HG02885 (cell line): ENCODE measurements around the gene VSIG10.
A peak's percentile ranks its signal among the peaks of the same experiment; 100 is the strongest.

ENCODE experiments used
- ATAC-seq: cut with Tn5 transposase; IDR thresholded peaks from one replicate; pipeline ENCODE4 v1.9.1; 2021; ENCODE audit warnings: mild to moderate bottlenecking; ENCODE audit not compliant: unreplicated experiment, poor library complexity

VSIG10 gene

GRCh38 chr12:118061011-118061872 lies 42.6 kb downstream of the VSIG10 start, which contains the start of gene WSB2:
TSS of gene WSB2 (minus strand) at chr12:118061179. CDS start at chr12:118061048, 131 bp downstream.
- ATAC-seq = peak; percentile 56

- peak; percentile 36 for ATAC-seq
These were observed 43.4 kb downstream of the VSIG10 start for GRCh38 chr12:118060301-118061010.

DNA sequence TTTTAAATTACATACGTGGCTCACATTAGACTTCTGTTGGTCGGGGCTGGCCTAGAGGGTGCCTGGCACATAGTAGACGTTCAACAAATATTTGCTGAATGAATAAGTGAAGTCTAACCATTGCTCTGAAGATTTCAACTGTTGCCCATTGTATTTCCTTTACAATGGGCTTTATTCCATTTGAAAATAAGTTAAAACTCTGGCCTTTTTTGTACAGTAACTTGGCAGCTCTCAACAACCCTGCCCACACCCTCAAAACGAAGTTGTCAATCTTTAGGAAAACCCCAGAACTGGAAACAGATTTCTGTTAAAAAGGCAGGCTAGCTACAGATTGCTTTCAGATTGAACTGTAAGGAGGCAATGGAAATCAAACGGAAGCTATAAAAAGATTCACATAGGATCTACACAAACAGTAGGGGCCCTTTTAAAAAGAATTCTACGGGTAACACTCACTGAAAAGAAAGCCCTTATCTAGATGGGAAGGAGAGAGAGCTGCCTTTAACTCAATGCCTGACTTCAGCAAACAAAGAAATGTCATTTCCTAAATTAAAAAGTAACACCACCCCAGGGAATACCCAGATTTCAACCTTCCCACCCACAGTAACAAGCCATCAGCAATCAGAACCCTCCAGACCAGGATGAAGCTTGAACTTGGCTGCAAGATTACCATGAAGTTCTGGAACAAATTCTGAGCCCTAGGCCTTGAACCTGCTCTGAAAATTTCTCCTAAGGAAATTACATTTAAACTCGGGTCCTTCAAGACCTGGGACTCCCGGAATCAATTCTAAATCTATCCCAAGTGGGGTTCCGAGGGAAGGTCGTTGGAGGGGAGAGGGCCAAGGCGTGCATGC lies 44.2 kb downstream of the VSIG10 start:
- no peak for ATAC-seq

- ATAC-seq = no peak
These were observed 44.9 kb downstream of the VSIG10 start for GRCh38 chr12:118058881-118059280.

- no peak for ATAC-seq
These were observed 45.6 kb downstream of the VSIG10 start for GRCh38 chr12:118058227-118058626.

GRCh38 chr12:118055865-118056773 lies 47.7 kb downstream of the VSIG10 start:
- ATAC-seq = no peak

GRCh38 chr12:118055144-118055557 lies 48.7 kb downstream of the VSIG10 start:
- ATAC-seq = peak; percentile 49

GRCh38 chr12:118053071-118053985 lies 50.5 kb downstream of the VSIG10 start:
- ATAC-seq = no peak

DNA sequence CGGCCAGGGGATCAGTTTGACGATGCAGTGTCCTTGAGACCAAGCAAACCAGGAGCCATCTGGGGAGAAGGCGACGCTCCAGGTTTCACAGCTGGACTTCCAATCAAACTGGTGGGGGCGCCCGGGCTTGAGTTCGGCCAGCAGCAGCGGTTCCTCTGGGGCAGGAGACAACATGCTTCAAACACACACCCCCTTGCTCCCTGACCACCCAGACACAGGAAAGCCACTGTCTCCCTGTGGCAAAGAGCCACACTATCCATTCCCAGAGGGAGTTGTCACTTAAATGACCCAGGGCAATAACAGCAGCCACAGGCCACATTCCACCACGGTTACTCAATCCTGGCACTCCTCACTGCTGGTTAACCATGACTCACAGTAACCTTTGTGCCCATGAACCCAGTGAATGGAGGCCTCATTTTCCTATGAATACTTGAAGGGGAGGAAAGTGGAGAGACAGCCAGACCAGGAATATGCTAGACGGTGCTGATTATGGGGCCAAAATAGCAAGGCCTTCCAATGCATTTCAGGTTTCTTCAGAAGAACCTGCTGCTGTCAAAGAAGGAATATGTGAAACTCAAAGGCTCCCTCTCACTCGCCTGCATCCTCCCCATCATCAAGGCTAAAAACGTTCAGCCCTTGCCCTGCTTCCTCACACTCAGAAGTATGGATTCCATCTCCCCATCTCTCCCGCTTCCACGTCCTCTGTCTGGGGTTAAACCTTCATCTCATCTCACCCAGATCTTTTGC lies 51.3 kb downstream of the VSIG10 start:
- no peak for ATAC-seq

- ATAC-seq = no peak
These were observed 52.6 kb downstream of the VSIG10 start for GRCh38 chr12:118050972-118051910.

DNA sequence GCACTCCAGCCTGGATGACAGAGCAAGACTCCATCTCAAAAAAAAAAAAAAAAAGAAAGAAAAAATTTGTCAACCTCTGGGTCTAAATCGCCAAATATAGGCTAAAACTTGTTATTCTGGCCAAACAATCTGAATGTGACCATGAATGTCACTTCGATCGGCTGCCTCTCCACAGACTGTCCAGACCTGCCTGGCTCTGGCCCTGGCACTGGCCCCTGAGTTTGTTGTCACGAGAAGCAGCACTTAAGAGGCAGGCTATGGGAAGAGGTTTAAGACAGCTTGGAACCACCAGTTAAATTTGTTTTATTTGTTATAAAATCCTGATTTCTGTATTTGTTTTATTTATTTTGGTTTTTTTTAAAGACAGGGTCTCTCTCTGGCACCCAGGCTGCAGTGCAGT lies 57.4 kb downstream of the VSIG10 start:
- no peak for ATAC-seq

DNA sequence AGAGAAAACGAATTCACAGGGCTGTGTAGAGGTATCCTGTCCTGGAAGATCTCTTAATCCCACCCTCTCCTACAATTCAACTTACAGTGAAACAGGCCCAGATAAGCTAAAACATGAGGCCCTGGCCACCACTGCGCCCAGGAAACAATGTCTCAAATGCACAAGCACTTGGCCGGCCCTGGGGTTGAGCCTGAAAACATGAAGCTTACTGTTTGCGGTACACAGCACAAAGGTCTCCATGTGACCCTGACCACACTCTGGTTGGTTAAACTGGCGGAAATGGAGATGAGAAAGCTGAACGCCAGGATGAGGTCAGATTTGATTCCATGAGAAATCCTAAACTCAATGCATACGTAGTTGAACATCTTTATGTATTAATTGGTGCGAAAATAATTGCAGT lies 59.2 kb downstream of the VSIG10 start:
- no peak for ATAC-seq

DNA sequence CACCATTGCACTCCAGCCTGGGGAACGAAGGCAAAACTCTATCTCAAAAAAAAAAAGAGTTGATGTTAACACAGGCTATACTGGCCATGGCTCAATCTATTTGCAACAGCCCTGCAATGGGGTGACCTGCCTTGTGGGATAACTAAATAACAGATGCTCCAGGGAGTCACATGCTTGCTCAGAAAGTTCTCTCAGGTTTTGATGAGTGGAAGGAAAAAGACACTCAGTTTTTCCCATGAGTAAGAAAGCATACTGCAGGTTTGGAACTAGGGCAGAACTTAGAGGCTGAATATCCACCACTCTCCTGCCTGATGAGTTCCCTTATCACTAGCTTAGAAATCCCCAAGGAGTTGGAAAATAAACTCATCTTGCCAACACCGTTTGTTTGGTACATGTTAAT lies 59.7 kb downstream of the VSIG10 start:
- no peak for ATAC-seq

- ATAC-seq = no peak
These were observed 61.7 kb downstream of the VSIG10 start for GRCh38 chr12:118042091-118042490.

- ATAC-seq = no peak
These were observed 65.7 kb downstream of the VSIG10 start for GRCh38 chr12:118038137-118038536.

- ATAC-seq = no peak
These were observed 67.0 kb downstream of the VSIG10 start for GRCh38 chr12:118036672-118037411.
